GM12878 (cell line): Measurements from ENCODE around the gene MLPH.

Source experiments
- ETV6 ChIP-seq, 2 experiments: fragments of 450-650 bp in 1 of 2; IDR thresholded peaks in 1 of 2; conservative IDR thresholded peaks in 1 of 2; 2 replicates each; pipeline ENCODE4 v1.6.1; 2014; ENCODE audit warnings: antibody characterized with exemption in 1 of 2, borderline replicate concordance in 1 of 2, low read depth in 1 of 2, mild to moderate bottlenecking in 1 of 2, moderate library complexity in 1 of 2
- KAT2A ChIP-seq: conservative IDR thresholded peaks from 2 replicates; pipeline ENCODE4 v1.6.1; 2011; ENCODE audit warnings: low read depth, low read length; ENCODE audit not compliant: control insufficient read depth
- PML ChIP-seq: IDR thresholded peaks from 2 replicates; pipeline ENCODE4 v1.6.1; 2012; ENCODE audit warnings: low read length, inconsistent platforms
- RAD21 ChIP-seq: IDR thresholded peaks from 2 replicates; pipeline ENCODE4 v1.6.1; 2011; ENCODE audit warnings: mild to moderate bottlenecking, low read depth, low read length, moderate library complexity; ENCODE audit not compliant: insufficient read depth
- TCF12 ChIP-seq: IDR thresholded peaks from 2 replicates; pipeline ENCODE4 v1.6.1; 2011; ENCODE audit warnings: low read depth, mild to moderate bottlenecking, low read length
- ZNF622 ChIP-seq: fragments of 450-650 bp; IDR thresholded peaks from 2 replicates; pipeline ENCODE4 v1.6.1; 2017; ENCODE audit warnings: mild to moderate bottlenecking, inconsistent platforms
- TF ChIP-seq, protein P1 (sequence below): IDR thresholded peaks from 2 replicates; pipeline ENCODE4 v1.6.1; 2012; ENCODE audit warnings: low read depth, low read length, improper control_type of control experiment

DNA sequence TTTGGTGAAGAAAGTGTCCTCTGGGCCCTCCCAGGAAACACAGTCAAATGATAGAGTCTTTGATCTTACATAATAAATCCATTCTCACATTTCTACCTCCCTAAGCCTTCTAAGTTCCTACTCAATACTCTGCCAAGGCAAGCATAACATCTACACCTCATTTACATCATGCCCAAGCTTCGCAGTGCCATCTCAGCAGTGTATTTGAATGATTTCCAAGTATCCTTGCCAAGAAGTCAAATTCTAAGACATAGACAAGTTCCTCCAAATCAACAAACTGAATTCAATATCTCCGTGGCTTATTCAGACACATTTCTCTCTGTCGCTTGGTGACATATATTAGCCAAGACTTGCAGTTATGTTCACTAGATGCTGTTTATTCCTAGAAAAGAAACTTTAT is 8.1 kb upstream of the MLPH start:
- TF ChIP-seq RAD21 (no peak), ZNF622 (no peak), KAT2A (no peak), PML (no peak), ETV6 (conservative IDR thresholded peaks at IDR 0.05 in 1 of 2, IDR thresholded peaks at IDR 0.05 in 1 of 2; ENCODE audit: borderline replicate concordance in 1 of 2, low read depth in 1 of 2) (no peak), TCF12 (no peak)
- TF ChIP-seq, protein P1, sequence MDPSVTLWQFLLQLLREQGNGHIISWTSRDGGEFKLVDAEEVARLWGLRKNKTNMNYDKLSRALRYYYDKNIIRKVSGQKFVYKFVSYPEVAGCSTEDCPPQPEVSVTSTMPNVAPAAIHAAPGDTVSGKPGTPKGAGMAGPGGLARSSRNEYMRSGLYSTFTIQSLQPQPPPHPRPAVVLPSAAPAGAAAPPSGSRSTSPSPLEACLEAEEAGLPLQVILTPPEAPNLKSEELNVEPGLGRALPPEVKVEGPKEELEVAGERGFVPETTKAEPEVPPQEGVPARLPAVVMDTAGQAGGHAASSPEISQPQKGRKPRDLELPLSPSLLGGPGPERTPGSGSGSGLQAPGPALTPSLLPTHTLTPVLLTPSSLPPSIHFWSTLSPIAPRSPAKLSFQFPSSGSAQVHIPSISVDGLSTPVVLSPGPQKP = no peak
